A673 (cell line): Measurements from ENCODE around the gene EBP. TPM values are rescaled to one million over a fixed set of nuclear protein-coding genes. Genes with fewer than 3 reads are reported as not detected.
A peak's percentile ranks its signal among the peaks of the same experiment; 100 is the strongest.

ENCODE experiments used
- BruUV-seq: library from RNA; stranded (reverse); fragments of 400-500 nt; replicated peaks from 2 replicates; lab custom pipeline; 2021; lab: Mats Ljungman, UMichigan
- CTCF ChIA-PET: fragments of 300-600 bp; sonication (Branson Sonifier 250); formaldehyde crosslinking; loops from one replicate; lab custom pipeline; 2022; ENCODE audit warnings: antibody characterized with exemption; lab: Charles Lee
- POLR2A ChIA-PET: fragments of 300-600 bp; sonication (Branson Sonifier 250); formaldehyde crosslinking; loops from one replicate; lab custom pipeline; 2022; ENCODE audit warnings: antibody characterized with exemption; ENCODE audit not compliant: low non-redundant PET; lab: Charles Lee
- DNase-seq: peaks from one replicate; pipeline ENCODE4 v3.0.0-alpha.2; 2015; ENCODE audit warnings: low spot score
- H3K27ac ChIP-seq: fragments of 200-600 bp; sonication (generic); 2 replicates; pipeline ENCODE4 v1.5.1; 2016; ENCODE audit warnings: mixed run types, low read depth, mild to moderate bottlenecking, mixed read lengths, antibody characterized with exemption, low read length; ENCODE audit not compliant: poor library complexity, severe bottlenecking
- H3K27me3 ChIP-seq: fragments of 200-600 bp; sonication (generic); replicated peaks from 2 replicates; pipeline ENCODE4 v1.6.1; 2017; ENCODE audit warnings: mixed run types, low read depth, mild to moderate bottlenecking, mixed read lengths, antibody characterized with exemption, low read length; ENCODE audit not compliant: insufficient read depth, poor library complexity
- H3K36me3 ChIP-seq: fragments of 200-600 bp; sonication (generic); 2 replicates; pipeline ENCODE4 v1.6.1; 2016; ENCODE audit warnings: mixed run types, mild to moderate bottlenecking, mixed read lengths, antibody characterized with exemption, low read length; ENCODE audit not compliant: insufficient read depth, poor library complexity, severe bottlenecking
- H3K4me1 ChIP-seq: fragments of 200-600 bp; sonication (generic); 2 replicates; pipeline ENCODE4 v1.6.1; 2017; ENCODE audit warnings: mixed run types, mild to moderate bottlenecking, mixed read lengths, antibody characterized with exemption, low read length; ENCODE audit not compliant: insufficient read depth, poor library complexity, severe bottlenecking
- H3K4me3 ChIP-seq: fragments of 200-600 bp; sonication (generic); 2 replicates; pipeline ENCODE4 v1.5.1; 2016; ENCODE audit warnings: low read depth, mixed run types, mild to moderate bottlenecking, mixed read lengths, low read length; ENCODE audit not compliant: poor library complexity, severe bottlenecking
- H3K9me3 ChIP-seq: fragments of 200-600 bp; sonication (generic); 2 replicates; pipeline ENCODE4 v1.6.1; 2016; ENCODE audit warnings: mixed run types, low read depth, mild to moderate bottlenecking, mixed read lengths, antibody characterized with exemption, low read length; ENCODE audit not compliant: poor library complexity, severe bottlenecking
- EZH2 ChIP-seq: fragments of 200-600 bp; sonication (generic); IDR thresholded peaks from 2 replicates; pipeline ENCODE4 v1.6.1; 2017; ENCODE audit warnings: borderline replicate concordance, low read depth, mild to moderate bottlenecking, mixed read lengths, antibody characterized with exemption, low read length; ENCODE audit not compliant: poor library complexity, severe bottlenecking
- intact Hi-C: fragments of 100-400 bp; cut with micrococcal nuclease; formaldehyde crosslinking; loops from one replicate; pipeline ENCODE4 v1.10.0; 2022; ENCODE audit not compliant: unreplicated experiment
- total RNA-seq: library from RNA; stranded (reverse); gene quantifications from 2 replicates; pipeline ENCODE4 v1.2.3, GENCODE V29; 2021
- TF ChIP-seq, protein P1 (sequence below): fragments of 300-800, 200-600 bp; sonication (generic); conservative IDR thresholded peaks from 2 replicates; pipeline ENCODE4 v1.5.1; 2017; ENCODE audit warnings: low read depth, mild to moderate bottlenecking, antibody characterized with exemption, low read length, moderate library complexity, mixed read lengths

Gene EBP
- total RNA-seq, 1 experiment from 2014 or later, result 155 TPM

DNA sequence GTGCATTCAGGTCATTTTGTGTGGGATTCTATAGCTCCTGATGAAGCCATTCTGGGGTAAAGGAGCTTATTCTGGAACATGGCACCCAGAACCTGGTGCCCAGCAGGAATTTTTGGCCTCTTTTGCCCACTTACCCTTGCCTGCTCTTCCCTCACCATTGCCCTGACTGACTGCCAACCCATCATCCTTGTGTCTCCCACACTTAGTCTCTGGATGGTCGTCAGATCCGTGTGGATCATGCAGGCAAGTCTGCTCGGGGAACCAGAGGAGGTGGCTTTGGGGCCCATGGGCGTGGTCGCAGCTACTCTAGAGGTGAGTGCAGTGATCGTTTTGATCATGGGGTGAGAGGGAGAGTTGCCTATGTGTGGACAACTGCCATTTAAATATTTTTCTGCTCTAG lies 54.5 kb downstream of the EBP start:
- no TSS peak for BruUV-seq
- ChIA-PET POLR2A (interaction anchor here (0.6 kb wide), 1 partner anchor 427 kb away, joined by 7 read pairs; no protein-coding TSS in a partner anchor), CTCF (no interaction called here)
- H3K9me3 ChIP-seq, result no peaks in the 10 kb centered on the region
- no peak overlapping the region for H3K27ac ChIP-seq
- intact Hi-C loops, result no loop called here
- no peaks in the 10 kb centered on the region for H3K27me3 ChIP-seq
- peaks cover 4% of the 10 kb centered on the region for H3K4me1 ChIP-seq
- TF ChIP-seq, protein P1, sequence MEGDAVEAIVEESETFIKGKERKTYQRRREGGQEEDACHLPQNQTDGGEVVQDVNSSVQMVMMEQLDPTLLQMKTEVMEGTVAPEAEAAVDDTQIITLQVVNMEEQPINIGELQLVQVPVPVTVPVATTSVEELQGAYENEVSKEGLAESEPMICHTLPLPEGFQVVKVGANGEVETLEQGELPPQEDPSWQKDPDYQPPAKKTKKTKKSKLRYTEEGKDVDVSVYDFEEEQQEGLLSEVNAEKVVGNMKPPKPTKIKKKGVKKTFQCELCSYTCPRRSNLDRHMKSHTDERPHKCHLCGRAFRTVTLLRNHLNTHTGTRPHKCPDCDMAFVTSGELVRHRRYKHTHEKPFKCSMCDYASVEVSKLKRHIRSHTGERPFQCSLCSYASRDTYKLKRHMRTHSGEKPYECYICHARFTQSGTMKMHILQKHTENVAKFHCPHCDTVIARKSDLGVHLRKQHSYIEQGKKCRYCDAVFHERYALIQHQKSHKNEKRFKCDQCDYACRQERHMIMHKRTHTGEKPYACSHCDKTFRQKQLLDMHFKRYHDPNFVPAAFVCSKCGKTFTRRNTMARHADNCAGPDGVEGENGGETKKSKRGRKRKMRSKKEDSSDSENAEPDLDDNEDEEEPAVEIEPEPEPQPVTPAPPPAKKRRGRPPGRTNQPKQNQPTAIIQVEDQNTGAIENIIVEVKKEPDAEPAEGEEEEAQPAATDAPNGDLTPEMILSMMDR, result no peak
- TF ChIP-seq EZH2, result no peak
- peak overlapping the region; percentile 71 for H3K4me3 ChIP-seq
- H3K36me3 ChIP-seq, result peaks cover 40% of the 10 kb centered on the region
- no peak for DNase-seq

Other genes with a start within 250 kb of the EBP start
- 0.81 and 1.2 TPM in 2 replicates for gene SSX3, start 165.1 kb upstream of the EBP start, total RNA-seq
- gene SSX4, start 138.3 kb upstream of the EBP start, total RNA-seq, result not detected in 2 replicates
- gene SSX4B, start 109.8 kb upstream of the EBP start, total RNA-seq, result not detected in 2 replicates
- gene SLC38A5, start 51.5 kb upstream of the EBP start, total RNA-seq, result 98.9 and 112 TPM in 2 replicates
- 58.3 and 61.3 TPM in 2 replicates for gene FTSJ1, start 45.6 kb upstream of the EBP start, total RNA-seq
- gene PORCN, start 12.8 kb upstream of the EBP start, total RNA-seq, result 10.3 and 11.9 TPM in 2 replicates
- 10.8 and 15.0 TPM in 2 replicates for gene TBC1D25, start 17.9 kb downstream of the EBP start, total RNA-seq
- gene RBM3, start 52.7 kb downstream of the EBP start, total RNA-seq, result 259 and 260 TPM in 2 replicates
- 48.1 and 58.7 TPM in 2 replicates for gene WDR13, start 75.7 kb downstream of the EBP start, total RNA-seq
- 0.90 and 1.1 TPM in 2 replicates for gene WAS, start 162.0 kb downstream of the EBP start, total RNA-seq
- gene SUV39H1, start 174.9 kb downstream of the EBP start, total RNA-seq, result 29.4 and 29.9 TPM in 2 replicates
- gene GLOD5, start 239.9 kb downstream of the EBP start, total RNA-seq, result not detected in 2 replicates